ENCODE results near the gene FAM222B.

DNA sequence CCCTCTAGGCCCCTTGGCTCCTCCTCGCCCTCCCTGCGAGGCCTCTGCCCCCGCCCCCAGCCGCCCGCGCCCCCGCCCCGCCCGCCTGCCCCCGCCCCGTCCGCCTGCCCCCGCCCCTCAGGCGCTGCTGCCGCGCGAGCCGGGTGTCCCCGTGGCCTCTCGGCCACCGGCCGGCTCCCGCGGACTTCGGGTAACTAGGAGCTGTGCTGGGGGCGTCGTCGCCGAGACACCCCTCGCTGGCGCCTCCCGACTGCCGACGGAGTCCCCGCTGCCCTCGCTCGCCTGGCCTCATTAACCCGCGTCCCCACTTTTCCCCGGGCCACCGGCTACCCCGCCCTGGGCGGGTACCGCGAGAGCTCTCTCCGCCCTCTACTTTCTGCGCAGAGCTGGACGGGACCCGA is 116.4 kb downstream of the FAM222B start, which contains the start of gene TLCD1:
- TF ChIP-seq, protein P1, sequence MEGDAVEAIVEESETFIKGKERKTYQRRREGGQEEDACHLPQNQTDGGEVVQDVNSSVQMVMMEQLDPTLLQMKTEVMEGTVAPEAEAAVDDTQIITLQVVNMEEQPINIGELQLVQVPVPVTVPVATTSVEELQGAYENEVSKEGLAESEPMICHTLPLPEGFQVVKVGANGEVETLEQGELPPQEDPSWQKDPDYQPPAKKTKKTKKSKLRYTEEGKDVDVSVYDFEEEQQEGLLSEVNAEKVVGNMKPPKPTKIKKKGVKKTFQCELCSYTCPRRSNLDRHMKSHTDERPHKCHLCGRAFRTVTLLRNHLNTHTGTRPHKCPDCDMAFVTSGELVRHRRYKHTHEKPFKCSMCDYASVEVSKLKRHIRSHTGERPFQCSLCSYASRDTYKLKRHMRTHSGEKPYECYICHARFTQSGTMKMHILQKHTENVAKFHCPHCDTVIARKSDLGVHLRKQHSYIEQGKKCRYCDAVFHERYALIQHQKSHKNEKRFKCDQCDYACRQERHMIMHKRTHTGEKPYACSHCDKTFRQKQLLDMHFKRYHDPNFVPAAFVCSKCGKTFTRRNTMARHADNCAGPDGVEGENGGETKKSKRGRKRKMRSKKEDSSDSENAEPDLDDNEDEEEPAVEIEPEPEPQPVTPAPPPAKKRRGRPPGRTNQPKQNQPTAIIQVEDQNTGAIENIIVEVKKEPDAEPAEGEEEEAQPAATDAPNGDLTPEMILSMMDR (IDR thresholded peaks at IDR 0.05), result no peak
- no peak for TF ChIP-seq POLR2A (IDR thresholded peaks at IDR 0.05)
